ENCODE measurements around the gene FBXO27.
"Not testable (repeated sequence)": the region's sequence is repeated elsewhere in the genome, so short reads cannot be mapped to it uniquely, and the experiment has no call there.

Gene FBXO27

DNA sequence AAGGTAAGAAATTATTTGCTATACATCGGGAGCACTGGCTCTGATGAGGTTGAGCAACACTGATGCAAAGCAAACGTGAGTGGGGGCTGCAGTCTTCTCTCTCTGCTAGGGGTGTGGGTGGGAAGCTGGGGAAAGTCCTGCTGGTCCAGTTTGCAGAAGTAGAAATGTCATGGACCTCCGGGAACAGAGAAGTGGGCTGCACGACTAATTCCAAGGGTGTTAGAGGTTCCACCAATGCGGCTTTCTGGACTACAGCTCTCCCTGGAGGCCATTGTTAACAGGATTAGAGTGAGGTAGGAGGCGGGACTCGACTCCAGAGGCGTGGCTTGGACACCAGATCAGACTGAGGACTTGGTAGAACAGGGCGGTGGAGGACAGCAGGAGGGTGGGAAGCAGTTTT, 5.7 kb upstream of the FBXO27 start:
- DNase-seq (ENCODE audit: low read depth in 2 of 2): no peak

DNA sequence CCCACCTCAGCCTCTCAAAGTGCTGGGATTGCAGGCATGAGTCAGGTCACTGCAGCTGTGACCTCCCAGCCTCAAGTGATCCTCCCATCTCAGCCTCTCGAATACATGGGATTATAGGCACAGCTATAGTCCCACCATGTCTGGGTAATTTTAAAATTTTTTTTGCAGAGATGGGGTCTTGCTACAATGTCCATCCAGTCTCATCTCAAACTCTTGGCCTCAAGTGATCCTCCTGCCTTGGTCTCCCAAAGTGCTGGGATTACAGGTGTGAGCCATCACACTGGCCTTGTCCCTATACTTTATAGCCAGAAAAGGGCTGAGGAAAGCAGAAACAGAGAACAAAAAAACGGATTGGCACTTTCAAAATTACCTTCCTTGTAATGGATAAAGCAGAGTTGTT, 4.8 kb upstream of the FBXO27 start:
- DNase-seq (ENCODE audit: low read depth in 2 of 2): no peak

DNA sequence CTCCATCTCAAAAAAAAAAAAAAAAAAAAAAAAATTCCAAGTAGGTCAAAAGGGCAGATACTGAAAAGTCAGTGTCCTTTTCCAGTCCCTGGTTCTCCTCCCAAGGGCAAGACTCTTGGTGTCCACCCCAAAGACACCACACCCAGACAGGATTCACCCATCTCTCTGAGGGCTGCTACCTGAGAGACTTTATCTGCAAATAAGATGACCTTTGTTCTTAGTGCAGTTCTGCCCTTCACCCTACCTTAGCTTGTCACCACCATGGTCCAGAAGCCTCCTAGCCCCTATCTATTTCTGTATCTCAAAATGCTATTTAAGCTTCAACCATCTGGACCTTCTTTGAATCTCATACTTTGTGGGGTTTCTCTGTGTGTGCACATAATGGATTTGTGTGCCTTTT, 4.2 kb upstream of the FBXO27 start:
- no peak for DNase-seq (ENCODE audit: low read depth in 2 of 2)

DNA sequence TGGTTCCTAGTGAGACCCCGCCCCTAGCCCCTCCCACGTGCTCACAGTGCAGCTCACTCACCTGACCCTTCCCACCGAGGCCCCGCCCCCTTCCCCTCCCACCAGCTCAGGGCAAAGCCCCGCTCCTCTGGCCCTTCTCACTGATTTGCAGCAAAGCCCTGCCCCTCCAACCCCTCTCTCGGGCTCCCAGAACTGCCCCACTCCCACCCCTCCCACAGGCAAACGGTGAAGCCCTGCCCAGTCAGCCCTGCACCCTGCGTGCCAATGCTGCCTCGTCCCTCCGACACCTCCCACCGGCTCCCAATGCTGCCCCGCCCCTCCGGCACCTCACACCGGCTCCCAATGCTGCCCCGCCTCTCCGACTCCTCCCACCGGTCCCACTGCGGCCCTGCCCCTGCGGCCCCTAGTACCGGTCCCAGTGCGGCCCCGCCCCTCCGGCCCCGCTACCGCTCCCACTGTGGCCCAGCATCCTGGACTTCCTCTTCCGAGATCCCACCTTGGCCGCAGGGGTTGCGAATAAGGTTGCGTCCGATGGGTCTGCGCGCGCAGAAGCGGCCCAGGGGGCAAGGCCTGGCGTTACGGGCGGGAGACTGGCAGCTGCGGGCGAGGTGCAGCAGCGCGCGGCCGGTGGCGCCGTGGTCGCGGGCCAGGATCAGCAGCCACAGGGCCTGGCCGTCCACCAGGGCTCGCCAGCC, 834 bp downstream of the FBXO27 start:
- DNase-seq (ENCODE audit: low read depth in 2 of 2): peak; percentile 77 to 88

DNA sequence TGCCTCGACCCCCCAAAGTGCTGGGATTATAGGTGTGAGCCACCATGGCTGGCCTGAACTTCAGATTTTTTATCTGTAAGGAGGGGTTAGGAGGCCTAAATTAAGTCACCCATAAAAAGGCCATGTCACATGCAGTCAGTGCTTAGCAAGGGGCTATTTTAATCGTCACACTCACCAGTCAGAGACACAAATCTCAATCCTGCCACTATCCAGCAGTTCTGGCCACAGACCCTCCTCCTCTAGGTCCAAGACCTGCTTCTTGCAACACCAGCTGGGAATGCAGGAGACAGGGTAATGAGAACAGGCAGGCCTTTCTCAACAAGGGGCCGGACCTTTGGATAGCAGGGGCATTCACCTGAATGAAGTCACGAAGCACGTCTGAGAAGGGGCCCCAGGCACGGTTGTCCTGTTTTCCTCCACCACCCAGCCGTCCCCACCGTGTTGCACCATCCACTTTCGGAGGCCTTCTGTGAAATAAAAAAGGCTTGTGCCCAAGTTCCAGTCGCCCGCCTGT, 1.4 kb downstream of the FBXO27 start:
- DNase-seq (ENCODE audit: low read depth in 2 of 2): no peak

DNA sequence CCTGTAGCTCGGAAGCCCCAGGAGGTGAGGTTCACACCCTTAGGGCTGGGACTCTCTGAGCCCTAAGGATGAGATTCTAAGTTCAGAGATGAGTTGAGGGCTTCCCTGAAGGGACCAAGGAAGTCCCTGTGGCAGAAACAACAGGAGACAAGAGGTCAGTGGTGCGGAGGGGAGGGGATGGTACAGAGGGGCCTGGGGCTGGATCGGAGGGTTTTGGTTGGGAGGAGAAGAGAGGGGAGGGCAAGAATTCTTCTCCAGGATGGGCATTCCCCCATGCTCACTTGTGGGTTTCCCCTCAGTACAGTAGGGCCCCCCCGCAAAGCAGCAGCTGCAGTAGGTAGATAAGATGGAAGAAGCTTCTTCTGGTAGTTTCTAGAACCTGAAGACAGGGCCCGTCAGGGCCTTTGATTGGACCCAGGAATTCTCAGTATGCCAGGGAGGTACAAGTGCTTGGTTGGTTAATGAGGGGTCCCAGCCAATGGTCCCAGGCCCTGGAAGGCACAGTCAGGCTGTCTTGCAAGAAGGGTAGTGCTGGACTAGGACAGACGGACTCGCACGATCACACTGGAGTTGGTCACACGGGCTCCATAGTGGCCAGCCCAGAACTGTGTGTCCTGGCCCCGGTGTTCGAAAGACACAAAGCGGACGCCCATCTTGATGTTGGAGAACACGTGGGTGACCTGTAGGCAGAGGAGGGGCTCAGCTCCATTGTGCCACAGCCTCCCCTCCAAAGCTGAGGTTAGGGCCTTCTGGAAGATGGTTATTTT, 7.3 kb downstream of the FBXO27 start:
- DNase-seq (ENCODE audit: low read depth in 2 of 2): no peak

DNA sequence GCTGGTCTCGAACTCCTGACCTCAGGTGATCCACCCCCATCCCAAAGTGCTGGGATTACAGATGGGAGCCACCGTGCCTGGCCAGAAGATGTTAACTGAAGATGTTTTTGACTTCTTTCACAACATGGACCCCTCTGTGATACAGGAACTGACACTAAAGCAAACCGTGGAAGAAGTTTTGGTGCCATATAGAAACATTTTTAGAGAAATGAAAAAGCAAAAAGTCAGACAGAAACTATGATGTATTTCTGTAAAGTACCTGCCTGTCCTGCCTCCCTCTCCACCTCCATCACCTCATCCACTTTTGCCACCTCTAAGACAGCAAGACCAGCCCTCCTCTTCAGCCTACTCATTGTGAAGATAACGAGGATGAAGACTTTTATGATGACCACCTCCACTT, 11.3 kb downstream of the FBXO27 start:
- DNase-seq (ENCODE audit: low read depth in 2 of 2): no peak

DNA sequence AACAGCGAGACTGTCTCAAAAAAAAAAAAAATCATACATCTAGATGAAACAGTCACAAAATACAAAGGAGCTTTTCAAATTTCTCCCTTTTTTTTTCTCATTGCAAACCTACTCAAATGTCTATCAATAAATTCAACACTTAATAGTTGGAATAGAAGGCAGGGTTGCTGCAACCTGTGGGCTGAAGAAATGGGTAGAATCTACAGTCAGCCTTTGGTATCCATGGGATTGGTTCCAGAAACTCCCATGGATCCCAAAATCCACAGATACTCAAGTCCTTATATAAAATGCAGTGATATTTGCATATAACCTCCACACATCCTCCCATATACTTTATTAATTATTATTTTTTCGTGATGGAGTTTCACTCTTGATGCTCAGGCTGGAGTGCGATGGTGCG, 14.7 kb downstream of the FBXO27 start:
- DNase-seq (ENCODE audit: low read depth in 2 of 2): no peak

DNA sequence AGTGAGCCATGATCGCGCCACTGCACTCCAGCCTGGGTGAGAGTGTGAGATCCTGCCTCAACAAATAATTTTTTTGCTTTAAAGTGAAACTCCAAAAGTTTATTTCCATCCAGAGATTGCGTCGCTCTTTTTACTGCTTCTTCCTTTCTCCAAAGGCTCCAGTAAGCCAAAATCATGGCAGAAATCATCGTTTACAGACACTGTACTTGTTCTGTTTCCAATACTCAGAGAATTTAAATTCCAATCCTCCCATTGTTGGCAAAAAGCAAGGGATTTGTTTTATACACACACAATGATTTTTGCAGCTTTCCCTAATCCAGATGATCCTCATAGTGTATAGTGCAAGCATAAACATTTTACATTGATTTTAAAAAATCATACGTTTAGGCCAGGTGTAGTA, 15.3 kb downstream of the FBXO27 start:
- no peak for DNase-seq (ENCODE audit: low read depth in 2 of 2)

DNA sequence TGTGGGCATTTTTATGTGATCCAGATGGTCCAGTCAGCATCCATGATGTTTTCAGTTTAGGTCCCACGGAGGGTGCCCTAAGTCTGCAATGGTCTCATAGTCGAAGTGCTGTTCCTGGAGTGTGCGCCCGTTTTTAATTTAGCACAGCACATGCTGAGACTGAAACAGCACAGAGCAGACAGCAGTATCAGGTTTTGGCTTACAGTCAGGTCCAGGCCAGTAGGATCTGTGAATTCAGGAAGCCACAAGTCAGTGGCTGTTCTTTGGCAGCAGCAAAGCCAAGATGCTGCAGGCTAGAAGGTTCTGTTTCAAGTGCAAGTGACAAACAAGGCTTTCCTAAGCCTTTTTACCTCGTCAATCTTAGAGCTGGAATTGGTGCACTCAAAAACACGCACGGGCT, 18.3 kb downstream of the FBXO27 start:
- no peak for DNase-seq (ENCODE audit: low read depth in 2 of 2)

DNA sequence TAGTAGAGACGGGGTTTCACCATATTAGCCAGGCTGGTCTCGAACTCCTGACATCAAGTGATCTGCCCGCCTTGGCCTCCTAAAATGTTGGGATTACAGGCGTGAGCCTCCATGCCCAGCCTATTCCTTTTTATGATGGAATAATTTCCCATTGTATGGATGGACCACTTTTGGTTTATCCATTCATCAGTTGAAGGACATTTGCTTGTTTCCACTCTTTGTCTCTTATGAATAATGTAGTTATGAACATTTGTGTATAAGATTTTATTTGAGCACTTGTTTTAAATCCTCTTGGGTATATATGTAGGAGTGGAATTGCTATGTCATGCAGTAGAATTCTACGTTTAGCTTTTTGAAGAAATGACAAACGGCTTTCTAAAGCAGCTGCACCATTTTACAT, 23.3 kb downstream of the FBXO27 start:
- no peak for DNase-seq (ENCODE audit: low read depth in 2 of 2)

DNA sequence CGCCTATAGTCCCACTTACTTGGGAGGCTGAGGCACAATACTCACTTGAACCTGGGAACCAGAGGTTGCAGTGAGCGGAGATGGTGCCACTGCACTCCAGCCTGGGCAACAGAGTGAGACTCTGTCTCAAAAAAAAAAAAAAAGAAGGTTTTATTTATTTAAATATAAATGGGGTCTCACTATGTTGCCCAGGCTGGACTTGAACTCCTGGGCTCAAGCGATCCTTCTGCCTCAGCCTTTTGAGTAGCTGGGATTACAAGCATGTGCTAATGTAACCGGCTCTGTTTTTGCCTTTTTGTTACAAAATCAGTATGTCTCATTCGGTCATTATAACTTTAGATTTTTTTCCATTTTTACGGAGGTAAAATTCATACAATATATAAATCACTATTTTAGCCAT, 24.2 kb downstream of the FBXO27 start:
- DNase-seq (ENCODE audit: low read depth in 2 of 2): no peak

DNA sequence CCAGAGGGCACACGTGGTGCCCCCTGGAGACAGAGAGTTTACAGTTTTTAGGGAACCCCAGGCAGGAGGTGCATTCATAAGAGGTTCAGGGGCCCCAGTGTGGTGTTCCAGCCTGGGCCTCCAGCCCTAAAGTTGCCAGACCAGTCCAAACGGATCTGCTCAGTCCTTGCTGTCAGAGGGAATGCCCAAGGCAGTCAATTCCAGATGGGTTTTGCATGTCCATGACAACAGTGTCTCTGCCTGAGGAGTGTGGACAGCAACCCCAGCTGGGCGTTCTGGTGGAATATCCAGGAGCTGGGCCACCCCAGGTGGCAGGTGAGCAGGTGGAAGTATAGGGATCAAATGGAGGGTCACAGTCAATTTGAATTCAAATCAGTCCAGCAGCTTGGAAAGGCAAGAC, 25.3 kb downstream of the FBXO27 start:
- no peak for DNase-seq (ENCODE audit: low read depth in 2 of 2)

DNA sequence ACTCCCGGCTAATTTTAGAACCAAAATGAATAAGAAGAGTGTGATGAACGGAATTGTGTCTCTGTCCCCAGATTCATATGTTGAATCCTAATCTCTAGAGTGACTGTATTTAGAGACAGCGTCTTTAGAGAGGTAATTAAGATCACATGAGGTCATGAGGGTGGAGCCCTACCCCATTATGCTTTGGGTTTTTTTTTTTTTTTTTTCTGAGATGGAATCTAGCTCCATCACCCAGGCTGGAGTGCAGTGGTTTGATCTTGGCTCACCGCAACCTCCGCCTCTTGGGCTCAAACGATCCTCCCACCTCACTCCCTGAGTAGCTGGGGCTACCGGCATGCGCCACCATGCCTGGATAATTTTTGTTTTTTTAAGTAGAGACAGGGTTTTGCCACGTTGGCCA, 27.9 kb downstream of the FBXO27 start:
- no peak for DNase-seq (ENCODE audit: low read depth in 2 of 2)

DNA sequence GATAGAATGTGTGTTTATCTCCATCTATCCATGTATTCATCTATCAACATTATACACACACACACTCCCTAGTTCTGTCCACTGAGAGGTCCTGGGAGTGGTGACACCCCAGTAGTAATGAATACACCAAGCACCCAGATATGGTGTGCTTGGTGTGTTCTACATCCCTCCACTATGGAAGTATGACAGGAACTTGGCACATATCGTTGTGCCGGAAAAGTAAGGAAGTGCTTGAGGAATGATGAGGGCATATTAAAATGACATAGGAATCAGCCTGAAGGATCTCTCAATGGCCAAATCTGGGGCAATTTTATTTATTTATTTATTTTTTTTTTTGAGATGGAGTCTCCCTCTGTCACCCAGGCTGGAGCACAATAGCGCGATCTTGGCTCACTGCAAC, 28.6 kb downstream of the FBXO27 start:
- DNase-seq (ENCODE audit: low read depth in 2 of 2): no peak

DNA sequence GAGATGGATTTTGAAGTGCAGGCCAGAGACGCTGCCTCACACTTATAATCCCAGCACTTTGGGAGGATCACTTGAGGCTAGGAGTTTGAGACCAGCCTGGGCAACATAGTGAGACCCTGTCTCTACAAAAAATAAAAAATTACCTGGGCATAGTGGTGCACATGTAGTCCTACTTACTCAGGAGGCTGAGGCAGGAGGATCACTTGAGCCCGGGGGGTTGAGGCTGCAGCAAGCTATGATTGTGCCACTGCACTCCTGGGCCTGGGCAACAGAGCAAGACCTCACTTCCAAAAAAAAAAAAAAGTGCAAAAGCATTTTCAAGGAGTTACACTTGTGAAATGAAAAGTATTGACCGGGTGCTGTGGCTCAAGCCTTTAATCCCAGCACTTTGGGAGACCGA, 29.2 kb downstream of the FBXO27 start:
- DNase-seq (ENCODE audit: low read depth in 2 of 2): no peak

DNA sequence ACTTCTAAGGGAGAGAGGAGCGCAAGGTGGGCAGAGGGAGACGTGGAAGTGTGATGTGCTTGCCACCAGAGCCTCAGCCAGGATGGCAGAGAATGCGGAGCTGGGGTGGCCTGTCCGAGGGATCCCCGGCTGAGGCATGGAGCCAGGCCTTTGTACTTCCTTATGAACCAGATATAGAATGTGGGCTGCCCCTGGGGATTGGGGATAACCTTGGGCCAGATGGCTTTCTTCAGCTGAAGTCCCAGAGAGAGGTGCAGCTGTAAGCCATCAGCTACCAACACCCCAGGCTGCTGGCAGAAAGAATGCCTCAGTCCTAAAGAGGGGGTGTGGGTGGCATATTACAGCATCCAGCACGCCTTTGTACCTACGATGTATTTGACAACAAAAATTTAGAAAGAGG, 31.3 kb downstream of the FBXO27 start:
- no peak for DNase-seq (ENCODE audit: low read depth in 2 of 2)

DNA sequence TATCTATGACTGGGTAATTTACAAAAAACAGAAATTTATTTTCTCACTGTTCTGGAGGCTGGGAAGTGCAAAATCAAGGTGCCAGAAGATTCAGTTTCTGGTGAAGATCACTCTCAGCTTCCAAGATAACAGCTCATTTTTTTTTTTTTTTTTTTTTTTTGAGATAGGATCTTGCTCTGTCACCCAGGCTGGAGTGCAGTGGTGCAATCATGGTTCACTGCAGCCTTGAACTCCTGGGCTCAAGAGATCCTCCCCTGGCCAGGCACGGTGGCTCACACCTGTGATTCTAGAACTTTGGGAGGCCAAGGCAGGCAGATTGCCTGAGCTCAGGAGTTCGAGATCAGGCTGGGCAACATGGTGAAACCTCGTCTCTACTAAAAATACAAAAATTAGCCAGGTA, 34.8 kb downstream of the FBXO27 start:
- not testable (repeated sequence) for DNase-seq (ENCODE audit: low read depth in 2 of 2)

DNA sequence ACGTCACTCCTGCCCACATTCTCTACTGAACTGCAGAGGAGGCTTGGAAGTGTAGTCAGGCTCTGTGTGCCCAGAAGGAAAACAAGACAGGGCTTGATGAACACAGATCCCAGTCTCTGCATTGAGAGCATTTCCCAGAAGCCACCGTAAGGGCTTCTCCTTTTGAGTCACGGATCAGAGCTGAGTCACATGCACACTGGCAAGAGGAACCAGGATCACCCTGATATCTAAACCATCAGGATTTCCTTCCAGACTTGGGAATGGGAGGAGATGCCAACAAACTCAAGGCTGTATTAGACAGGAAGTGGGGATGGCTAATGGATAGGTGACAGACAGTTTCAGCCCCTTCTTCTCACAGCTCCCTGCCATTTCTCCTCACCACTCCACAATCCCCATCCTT, 39.1 kb downstream of the FBXO27 start:
- no peak for DNase-seq (ENCODE audit: low read depth in 2 of 2)

DNA sequence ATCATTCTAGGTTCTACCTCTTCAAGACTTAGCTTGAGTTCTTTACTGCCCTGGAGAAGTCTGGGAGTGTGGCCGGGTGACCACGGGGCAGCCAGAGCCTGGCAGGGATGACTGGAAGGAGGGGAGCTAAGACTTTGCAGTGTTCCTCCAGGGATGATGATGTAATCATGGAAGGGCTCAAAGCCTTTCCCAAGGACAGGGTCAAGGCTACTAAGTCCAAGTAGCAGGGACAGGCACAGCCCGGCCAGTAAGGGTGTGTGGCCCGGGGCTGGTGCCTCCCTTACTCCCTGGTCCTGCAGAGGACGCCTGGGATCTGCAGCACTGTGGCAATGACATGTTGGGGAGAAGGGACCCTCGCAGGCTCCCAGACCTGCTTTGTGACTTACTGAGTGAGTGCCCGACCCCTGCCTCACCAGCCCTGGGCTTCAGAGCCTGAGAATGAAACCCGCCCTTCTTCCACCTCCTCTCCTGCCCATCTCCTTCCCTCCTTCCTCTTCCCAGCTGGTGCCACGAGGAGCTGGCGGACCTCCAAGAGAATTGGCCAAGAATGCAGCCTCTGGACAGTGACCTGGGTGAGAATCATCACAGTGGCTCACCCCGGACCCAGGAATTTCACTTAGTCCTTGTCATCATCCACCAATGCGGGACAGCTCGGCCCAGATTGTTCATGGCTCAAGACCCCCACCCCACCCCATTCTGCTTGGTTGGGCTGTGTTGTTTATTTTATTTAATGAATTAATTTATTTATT, 41.2 kb downstream of the FBXO27 start:
- no peak for DNase-seq (ENCODE audit: low read depth in 2 of 2)

DNA sequence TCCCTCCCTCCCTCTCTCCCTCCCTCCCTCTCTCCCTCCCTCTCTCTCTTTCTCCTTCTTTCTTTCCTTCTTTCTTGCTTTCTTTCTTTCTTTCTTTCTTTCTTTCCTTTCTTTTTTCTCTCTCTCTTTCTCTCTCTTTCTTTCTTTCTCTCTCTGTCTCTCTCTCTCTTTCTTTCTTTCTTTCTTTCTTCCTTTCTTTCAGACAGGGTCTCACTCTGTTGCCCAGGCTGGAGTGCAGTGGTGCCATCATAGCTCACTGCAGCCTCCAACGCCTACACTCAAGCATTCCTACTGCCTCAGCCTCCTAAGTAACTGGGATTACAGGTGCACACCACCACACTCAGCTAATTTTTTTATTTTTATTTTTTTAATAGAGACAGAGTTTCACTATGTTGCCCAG, 42.7 kb downstream of the FBXO27 start:
- DNase-seq (ENCODE audit: low read depth in 2 of 2): not testable (repeated sequence)

DNA sequence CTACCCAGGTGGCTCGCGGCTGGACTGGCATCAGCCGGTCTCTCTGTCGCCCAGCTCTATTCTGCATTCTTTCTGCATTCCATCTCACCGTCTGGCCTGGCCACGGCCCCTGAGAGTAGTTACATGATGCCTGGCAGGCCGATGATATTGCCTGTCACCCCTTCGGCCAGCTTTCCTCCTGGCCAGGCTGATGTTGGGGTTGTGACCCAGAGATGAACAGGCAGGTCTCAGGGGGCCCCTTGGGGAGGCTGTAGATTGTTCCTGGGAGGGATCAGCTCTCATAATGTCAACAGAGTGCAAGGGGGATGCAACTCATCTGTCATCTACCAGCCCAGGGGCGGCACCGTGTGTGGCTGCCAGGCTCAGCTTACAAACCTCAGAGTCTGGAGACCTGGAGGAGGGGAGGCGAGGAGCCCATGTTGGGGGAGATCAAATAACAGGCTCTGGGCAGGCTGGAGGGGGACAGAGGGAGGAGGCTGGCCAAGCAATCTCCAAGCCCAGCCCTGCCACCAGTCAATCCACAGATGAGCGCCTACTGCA, 43.2 kb downstream of the FBXO27 start:
- DNase-seq (ENCODE audit: low read depth in 2 of 2): no peak
